Left hindlimb (tissue), 1 donor: ENCODE measurements around the gene IQCK.
A peak's percentile ranks its signal among the peaks of the same experiment; 100 is the strongest.
"Not testable (repeated sequence)": the region's sequence is repeated elsewhere in the genome, so short reads cannot be mapped to it uniquely, and the experiment has no call there.

ENCODE experiments used
- DNase-seq: peaks from one replicate; pipeline ENCODE4 v3.0.0-alpha.2; 2018

The IQCK gene

DNA sequence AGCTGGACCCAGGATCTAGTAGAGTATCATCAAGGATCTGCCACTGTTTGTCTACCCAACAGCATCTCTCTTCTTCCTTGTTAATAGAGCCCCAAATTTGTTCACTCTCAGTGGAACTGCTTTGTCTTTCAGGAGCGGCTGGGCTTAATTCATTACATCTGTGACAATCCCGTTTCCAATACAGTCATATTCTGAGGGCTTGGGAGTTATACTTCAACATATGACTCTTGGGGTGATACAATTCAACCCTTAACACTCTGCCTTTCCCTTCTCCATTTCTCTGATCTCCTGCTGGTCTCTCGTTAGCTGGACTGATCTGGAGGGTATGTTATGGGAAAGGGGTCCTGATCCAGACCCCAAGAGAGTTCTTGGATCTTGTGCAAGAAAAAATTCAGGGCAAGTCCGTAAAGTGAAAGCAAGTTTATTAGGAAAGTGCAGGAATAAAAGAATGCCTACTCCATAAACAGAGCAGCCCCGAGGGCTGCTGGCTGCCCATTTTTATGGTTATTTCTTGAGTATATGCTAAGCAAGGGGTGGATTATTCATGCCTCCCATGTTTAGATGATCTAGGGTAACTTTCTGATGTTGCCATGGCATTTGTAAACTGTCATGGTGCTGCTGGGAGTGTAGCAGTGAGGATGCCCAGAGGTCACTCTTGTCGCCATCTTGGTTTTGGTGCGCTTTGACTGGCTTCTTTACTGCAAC, 42.4 kb downstream of the IQCK start:
- DNase-seq = no peak

GRCh38 chr16:19765860-19766553, 47.9 kb downstream of the IQCK start:
- DNase-seq = no peak

DNA sequence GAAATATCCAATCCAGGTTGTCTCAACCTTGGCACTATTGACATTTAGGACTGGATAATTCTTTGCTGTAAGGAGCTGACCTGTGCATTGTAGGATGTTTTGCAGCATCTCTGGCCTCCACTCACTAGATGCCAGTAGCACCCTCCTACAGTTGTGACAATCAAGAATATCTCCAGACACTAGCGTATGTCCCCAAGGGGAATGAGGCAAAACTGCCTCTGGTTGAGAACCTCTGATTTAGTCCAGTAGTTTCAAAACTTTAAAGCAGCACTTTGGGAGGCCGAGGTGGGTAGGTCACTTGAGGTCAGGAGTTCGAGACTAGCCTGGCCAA, 48.4 kb downstream of the IQCK start:
- DNase-seq = no peak

DNA sequence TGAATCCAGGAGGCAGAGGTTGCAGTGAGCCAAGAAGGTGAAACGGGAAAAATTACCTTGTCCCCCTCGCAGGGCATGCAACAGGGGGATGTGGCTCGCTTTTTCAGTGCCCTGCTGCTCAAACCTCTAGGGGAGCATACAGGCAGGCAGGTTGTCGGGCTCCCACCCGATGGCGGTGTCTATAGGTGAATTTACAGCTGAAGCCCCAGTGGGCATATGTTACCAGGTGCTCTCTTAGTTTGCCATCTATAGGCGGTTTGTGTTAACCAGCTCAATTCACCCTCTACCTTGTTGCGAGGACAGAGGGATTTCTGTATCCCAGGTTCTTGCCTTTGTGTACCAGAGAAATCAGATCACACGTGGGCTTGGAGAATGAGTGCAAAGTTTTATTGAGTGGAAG, 48.9 kb downstream of the IQCK start:
- DNase-seq = no peak

DNA sequence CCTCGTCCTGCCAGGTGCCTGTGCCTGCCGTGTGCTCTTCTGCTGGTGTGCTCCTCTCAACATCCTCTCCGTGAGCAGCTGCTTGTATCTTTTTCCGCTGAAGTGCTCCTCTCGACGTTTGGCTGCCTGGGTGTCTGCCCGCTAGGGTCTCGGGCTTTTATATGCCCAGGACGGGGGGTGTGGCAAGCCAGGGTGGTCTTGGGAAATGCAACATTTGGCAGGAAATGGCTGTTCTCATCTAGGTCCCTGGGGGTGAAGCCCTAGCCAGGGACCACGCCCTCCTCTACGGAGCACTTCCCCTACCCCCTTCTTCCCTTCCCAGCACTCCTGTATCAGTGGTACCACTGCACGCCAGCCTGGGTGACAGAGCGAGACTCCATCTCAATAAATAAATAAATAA, 49.4 kb downstream of the IQCK start:
- no peak for DNase-seq

GRCh38 chr16:19769239-19769638, 51.2 kb downstream of the IQCK start:
- DNase-seq = no peak

DNA sequence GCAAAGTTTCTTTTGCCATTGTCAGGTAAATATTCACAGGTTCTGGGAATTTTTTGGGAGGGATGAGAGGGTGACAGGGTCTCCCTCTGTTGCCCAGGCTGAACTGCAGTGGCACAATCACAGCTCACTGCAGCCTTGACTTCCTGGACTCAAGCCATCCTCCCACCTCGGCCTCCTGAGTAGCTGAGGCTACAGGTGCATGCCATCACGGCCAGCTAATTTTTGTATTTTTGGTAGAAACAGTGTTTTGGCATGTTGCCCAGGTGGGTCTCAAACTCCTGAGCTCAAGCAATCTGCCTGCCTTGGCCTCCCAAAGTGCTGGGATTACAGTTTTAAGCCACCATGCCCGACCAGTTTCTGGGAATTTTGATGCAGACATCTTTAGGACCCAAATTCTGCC, 53.0 kb downstream of the IQCK start:
- DNase-seq = no peak

- DNase-seq = no peak
Measured at GRCh38 chr16:19771796-19772195, 53.7 kb downstream of the IQCK start.

- no peak for DNase-seq
Measured at GRCh38 chr16:19774024-19774423, 56.0 kb downstream of the IQCK start.

- no peak for DNase-seq
Measured at GRCh38 chr16:19776147-19776546, 58.1 kb downstream of the IQCK start.

- no peak for DNase-seq
Measured at GRCh38 chr16:19776565-19776964, 58.5 kb downstream of the IQCK start.

DNA sequence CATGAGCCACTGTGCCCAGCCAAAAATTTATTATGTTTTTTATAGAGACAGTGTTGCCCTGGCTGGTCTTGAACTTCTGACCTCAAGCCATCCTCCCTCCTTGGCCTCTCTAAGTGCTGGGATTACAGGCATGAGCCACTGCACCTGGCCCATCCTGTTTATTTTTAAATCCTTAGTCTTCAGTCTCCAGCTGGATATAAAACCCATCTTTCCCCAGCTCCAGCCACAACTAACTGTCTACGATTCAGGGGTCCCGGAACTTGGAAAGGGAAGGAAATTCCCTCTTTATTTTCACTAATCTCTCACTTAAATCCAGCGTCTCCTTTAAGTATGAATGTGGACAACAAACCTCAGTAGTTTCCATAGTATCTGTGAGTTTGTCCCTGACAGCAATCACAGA, 62.2 kb downstream of the IQCK start:
- no peak for DNase-seq

GRCh38 chr16:19781226-19781625, 63.2 kb downstream of the IQCK start:
- no peak for DNase-seq

DNA sequence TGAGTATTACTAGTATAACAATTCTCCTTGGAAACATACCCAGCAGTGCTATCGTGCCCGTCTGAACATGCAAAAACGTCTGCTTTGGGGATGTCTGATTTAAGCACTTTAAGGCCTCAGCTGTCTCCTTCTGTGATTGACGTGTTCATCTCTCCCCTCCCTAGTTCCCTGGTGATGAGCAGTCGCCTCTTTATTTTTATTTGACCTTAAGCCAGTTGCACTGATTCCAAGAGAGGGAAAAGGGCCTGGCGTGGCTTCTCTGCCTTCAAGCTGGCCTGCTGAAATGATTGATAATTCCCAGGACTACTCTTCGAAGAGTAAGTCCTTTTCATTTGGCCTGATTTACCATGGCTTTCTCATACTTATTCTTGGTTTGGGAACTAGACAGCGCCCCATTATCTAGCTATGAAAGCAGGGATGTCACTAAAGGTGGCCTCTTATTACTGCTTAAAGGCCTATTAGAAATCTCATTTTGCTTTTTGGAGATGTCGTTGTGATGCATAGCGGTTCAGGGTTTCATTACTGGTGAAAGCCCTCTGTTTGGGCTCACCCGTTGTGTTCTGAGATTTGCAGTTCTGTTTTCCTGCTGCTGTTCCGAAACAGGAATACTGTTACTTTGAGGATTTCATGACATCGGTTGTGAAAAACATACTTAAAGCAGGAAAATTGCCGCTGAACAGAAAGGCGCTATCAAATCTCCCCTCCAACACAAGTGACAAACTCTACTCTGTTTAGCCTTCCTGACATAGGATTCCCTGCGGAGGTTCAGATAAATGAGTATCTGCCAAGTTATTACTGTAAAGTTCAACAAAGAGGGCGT, 65.5 kb downstream of the IQCK start:
- DNase-seq = no peak

- no peak for DNase-seq
Measured at GRCh38 chr16:19784183-19784736, 66.2 kb downstream of the IQCK start.

DNA sequence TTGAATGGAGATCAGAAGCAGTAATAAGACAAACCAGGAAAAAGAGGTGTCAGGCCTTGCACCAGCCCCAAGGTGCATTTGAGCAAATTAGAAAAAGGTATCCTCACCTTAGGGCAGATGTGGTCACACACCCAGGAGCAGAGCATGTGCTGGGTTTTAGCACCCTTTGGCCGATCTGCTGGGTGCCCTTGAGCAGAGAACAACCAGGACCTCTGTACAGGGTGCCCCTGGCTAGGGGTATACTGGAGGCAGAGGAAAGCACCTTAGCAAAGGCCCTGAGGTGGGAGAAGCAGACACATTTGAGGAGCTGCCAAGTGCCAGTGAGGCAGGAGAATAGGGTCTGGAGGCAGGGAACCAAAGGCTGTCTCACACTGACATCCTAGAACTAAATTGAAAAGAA, 67.0 kb downstream of the IQCK start:
- DNase-seq = no peak

DNA sequence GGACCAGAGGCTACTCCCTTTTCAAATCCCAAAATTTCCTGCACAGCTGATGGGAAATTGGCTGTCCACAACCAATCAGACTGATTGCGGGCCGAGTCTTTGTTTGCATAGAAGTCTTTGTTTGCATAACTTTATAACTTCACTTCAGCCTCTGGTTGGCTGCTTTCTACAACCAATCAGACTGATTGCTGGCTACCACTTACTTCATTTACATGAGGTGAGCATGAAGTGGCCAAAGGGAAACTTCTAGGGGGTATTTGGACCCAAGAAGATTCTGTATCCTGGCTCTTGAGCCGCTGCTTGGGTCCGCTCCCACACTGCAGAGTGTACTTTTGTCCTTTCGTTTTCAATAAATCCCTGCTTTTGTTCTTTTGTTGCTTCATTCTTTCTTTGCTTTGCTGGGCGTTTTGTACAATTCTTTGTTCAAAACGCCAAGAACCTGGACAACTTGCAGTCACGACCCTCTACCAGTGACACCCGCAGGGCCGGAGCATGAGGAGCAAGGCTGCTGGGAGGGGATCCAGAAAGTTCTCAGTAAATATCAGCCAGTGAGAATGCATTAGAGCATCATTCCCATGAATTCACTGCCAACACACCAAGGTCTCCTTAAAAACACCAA, 67.5 kb downstream of the IQCK start:
- DNase-seq = no peak

DNA sequence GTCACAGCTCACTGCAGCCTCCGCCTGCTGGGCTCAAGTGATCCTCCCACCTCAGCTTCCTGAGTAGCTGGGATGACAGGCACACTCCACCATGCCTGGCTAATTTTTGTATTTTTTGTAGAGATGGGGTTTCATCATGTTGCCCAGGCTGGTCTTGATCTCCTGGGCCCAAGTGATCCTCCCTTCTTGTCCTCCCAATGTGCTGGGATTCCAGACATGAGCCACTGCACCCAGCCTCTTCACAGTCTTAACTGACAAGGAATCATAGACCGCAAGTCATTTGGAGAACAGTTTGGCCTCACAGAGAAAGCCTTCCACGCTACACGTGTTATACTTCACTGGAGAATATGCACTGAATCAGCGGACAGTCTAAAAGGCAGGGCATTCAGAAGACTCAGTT, 83.3 kb downstream of the IQCK start:
- not testable (repeated sequence) for DNase-seq

- not testable (repeated sequence) for DNase-seq
Measured at GRCh38 chr16:19801824-19802223, 83.8 kb downstream of the IQCK start.

GRCh38 chr16:19802612-19803011, 84.5 kb downstream of the IQCK start:
- no peak for DNase-seq

- peak; percentile 68 for DNase-seq
Measured at GRCh38 chr16:19804538-19805323, 86.7 kb downstream of the IQCK start.

- no peak for DNase-seq
Measured at GRCh38 chr16:19805459-19806162, 87.5 kb downstream of the IQCK start.
